Activated naive CD8-positive, alpha-beta T cell treated with anti-CD3 and anti-CD28 coated beads, Interleukin-2, amount 50 U/mL, for 24 hours (primary cell): ENCODE results near the gene CAPN10.
A peak's percentile ranks its signal among the peaks of the same experiment; 100 is the strongest.

Source experiments
- ATAC-seq: fragments of 150-1000 bp; cut with Tn5 transposase; one replicate; pipeline ENCODE4 v1.10.0; 2021
- DNase-seq: peaks from one replicate; pipeline ENCODE4 v3.0.0; 2021
- H3K27ac Mint-ChIP-seq: one replicate; pipeline ENCODE4 v1.8.0; 2021; ENCODE audit warnings: mild to moderate bottlenecking, mixed read lengths
- H3K27me3 Mint-ChIP-seq: one replicate; pipeline ENCODE4 v1.8.0; 2021; ENCODE audit warnings: mixed read lengths
- H3K36me3 Mint-ChIP-seq: one replicate; pipeline ENCODE4 v1.8.0; 2021; ENCODE audit warnings: low read depth, mixed read lengths
- H3K4me1 Mint-ChIP-seq: one replicate; pipeline ENCODE4 v1.8.0; 2021; ENCODE audit warnings: mixed read lengths
- H3K4me3 Mint-ChIP-seq: one replicate; pipeline ENCODE4 v1.8.0; 2021; ENCODE audit warnings: mild to moderate bottlenecking, moderate library complexity, mixed read lengths
- H3K9me3 Mint-ChIP-seq: one replicate; pipeline ENCODE4 v1.8.0; 2021; ENCODE audit warnings: mixed read lengths

Gene CAPN10

DNA sequence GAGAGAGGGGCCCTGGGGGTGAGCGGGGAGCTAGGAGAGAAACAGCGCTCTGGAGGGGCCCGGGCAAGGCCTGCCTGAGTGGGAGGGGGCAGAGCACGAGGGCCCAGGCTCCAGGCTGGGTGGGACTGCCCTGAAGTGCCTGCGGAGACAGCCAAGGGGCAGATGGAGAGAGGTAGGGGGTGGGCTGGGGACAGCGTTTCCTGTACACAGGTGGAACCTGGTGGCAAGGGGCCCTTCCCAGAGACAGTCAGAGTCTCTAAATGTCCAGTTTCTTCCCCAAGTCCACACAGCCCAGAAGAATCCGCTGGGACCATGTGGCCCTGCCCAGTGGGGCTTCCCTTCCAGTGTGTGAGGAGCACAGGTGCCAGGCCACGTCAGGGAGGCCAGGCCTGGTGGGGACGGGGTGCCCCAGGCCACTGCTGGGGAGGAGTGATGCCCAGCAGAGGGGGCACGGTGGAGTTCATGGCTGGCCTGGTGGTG lies 37.0 kb downstream of the CAPN10 start:
- H3K27me3 Mint-ChIP-seq = no peaks in the 10 kb centered on the region
- no peak overlapping the region for H3K27ac Mint-ChIP-seq
- peaks cover 5% of the 10 kb centered on the region for H3K36me3 Mint-ChIP-seq
- ATAC-seq = no peak
- peaks cover 65% of the 10 kb centered on the region for H3K4me1 Mint-ChIP-seq
- H3K4me3 Mint-ChIP-seq = no peak overlapping the region
- peak; percentile 15 for DNase-seq
- no peaks in the 10 kb centered on the region for H3K9me3 Mint-ChIP-seq

DNA sequence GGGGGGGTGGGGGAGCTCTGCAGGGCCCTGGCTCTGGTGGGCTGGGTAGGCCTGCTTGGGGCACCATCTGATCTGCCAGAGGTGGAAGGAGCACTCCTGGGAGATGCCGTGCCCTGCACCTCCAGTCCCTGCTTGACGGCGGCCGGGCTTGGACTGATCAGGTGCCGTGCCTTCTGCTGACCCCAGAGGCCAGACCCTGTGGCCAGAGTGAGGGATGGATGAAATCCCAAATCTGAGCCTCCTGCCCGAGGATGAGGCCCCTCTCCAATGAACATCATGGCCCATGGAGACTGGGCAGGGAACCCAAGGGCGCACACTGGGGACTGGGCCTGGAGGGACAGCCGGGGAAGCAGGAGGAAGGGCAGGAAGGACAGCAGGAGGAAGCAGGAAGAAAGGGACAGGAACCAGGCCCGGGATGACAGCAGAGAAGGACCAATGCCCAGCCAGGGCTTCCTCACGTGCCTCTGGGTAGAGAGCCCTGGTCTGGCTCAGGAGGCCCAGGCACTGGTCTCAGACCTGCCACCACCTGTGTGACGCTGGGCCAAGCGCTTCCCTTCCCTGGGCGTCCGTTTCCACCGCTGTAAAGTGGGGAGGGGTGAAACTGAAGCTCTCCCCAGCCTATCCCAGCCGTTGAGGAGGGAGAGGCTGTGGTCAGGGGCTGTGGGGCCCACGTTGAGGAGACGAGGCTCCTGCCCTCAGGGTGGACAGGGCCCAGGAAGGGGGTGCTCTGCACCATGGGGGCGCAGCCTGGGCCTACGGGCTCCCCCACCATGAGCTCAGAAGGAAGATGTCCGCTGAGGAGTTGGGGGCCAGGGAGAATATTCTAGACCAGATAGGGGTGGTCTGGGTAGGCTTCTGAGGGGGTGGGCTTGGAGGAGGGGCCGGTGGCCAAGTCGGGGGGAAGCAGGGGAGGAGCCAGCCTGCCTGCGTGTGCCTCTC lies 37.7 kb downstream of the CAPN10 start:
- no peaks in the 10 kb centered on the region for H3K36me3 Mint-ChIP-seq
- no peaks in the 10 kb centered on the region for H3K27me3 Mint-ChIP-seq
- peaks cover 64% of the 10 kb centered on the region for H3K4me1 Mint-ChIP-seq
- peak overlapping the region; percentile 79 for H3K27ac Mint-ChIP-seq
- ATAC-seq = peak; percentile 0
- peak; percentile 16 for DNase-seq
- H3K9me3 Mint-ChIP-seq = no peaks in the 10 kb centered on the region
- H3K4me3 Mint-ChIP-seq = peak overlapping the region; percentile 74

DNA sequence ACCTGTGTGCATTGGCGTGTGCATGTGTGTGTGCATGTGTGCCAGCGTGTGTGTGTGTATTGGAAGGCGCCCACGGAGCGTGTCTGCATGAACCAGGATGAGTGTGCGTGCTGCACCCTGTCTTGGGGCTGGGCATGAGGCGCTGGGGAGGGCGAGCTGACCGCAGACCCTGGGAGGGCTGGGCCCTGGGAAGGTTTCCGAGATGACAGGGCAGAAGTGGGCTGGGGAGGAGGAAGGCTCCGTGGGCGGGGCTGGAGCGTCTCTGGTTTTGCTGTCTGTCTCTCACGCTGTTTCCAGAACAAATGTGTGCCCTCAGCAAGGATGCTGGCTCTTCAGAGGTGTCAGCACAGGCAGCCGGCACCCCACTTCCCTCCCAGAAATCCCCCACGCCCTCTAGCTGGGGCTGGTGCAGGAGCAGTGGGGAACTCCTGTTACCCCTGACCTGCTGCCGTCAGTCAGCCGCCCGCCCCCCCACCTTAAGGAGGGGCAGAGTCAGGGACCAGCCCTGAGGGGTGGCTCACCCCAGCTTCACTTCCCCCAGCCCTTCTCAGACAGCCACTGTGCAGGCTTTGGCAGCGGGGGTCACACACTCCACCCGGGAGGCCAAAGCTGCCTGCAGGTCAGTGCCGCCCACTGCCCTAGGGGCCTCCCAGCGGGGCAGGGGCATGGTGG lies 38.6 kb downstream of the CAPN10 start, which contains the start of gene GPR35:
GPR35 (plus strand) TSS at position 531 of the 672 bp plus-strand sequence. CDS start 4,473 bp downstream, outside the sequence.
- Mint-ChIP-seq H3K9me3 (no peaks in the 10 kb centered on the region), H3K27ac (peak within 1 kb of the TSS; percentile 79), H3K36me3 (no peaks in the 10 kb centered on the region), H3K4me3 (peak within 1 kb of the TSS; percentile 74), H3K4me1 (peaks cover 57% of the 10 kb centered on the region), H3K27me3 (no peaks in the 10 kb centered on the region)
- ATAC-seq (peak; percentile 60), DNase-seq (peak; percentile 86)

DNA sequence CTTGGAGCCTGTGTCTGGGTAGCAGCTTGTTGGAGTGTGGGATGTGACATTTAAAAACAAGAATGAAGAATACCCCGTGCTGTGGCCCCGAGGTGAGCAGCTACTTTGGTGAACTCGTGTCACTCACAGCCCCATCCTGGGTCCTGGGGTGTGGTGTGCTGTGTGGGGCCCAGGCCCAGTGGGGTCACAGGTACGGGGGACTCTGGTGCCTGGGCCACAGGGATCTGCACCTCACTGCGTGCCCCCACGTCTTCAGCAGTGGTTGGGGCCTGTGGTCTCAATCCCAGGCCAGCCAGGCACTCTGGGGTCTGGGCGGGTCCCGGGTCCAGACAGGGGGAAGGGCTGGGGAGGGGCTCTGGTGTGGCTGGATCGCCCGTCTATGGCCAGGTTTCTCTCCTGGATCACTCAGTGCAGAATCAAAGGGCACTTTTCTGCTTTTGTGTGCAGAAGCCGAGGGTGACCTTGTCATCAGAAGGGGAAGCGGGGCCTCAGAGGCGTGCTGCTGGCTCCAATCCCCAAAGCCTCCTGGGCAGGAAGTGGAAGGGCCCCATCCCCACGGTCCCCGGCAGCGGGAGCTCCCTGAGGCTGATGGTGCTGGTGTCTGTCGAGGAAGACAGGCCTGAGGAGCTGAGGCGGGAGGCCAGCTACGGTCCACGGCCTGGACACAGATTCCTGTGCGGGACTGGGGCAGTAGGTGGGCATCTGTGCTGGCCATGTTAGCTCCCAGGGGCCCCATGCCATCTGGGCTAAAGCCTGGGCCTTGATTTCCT lies 40.2 kb downstream of the CAPN10 start:
- Mint-ChIP-seq H3K4me1 (peaks cover 46% of the 10 kb centered on the region), H3K4me3 (peak overlapping the region; percentile 64), H3K27me3 (no peaks in the 10 kb centered on the region), H3K9me3 (no peaks in the 10 kb centered on the region), H3K27ac (peak overlapping the region; percentile 67), H3K36me3 (no peaks in the 10 kb centered on the region)
- peak; percentile 41 for ATAC-seq
- DNase-seq = peak; percentile 54

DNA sequence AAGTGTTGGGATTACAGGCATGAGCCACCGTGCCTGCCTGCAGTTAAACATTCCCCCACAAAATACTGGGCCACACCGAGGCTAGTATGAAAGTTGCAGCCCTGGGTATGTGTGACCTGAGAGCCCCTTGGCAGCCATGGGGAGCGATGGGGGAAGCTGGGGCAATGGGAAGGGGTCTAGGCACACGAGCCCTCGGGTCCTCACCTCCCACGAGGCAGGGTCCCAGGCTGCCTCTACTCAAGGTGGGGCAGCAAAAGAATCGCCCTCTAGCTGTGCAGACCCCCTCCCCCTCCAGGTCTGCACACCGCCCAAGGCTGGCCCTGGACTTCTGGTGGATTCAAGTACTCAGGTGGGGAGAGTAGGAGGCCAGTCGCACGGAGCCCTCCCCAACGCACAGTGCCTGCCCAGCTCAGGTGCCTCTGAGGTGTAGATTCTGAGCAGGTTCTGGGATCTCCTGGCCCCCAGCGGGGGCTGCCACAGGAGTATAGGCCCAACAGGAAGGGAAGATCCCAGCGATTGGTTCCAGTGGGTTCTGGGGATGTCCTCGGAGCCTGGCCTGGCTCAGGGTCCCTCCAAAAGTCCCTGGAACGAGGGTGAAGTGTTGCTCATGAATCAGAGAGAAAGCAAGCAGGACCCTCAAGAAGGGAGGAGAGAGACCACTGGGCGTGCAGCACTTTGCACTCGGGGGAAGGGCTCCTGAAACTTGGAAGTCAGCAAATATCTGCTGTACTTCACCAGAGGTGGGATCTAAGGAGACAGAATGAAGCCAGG lies 41.4 kb downstream of the CAPN10 start:
- Mint-ChIP-seq H3K27ac (no peak overlapping the region), H3K36me3 (no peaks in the 10 kb centered on the region), H3K4me1 (peaks cover 37% of the 10 kb centered on the region), H3K27me3 (no peaks in the 10 kb centered on the region), H3K9me3 (peaks cover 5% of the 10 kb centered on the region), H3K4me3 (no peak overlapping the region)
- ATAC-seq (no peak), DNase-seq (no peak)

DNA sequence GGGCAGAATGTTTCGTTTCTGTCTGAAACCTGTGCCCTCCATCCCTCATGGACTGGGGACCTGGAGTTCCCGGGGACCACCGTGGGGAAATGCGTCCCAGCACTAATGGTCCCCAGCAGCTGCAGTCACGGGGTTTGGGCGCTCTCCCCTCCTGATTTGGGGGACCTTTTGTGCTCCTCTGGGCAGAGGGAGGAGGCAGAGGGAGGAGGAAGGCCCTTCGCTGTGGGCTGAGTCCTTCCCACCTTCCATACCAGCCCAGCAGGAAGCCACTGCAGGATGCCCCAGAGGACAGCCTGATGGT lies 41.9 kb downstream of the CAPN10 start:
- ATAC-seq = no peak
- no peaks in the 10 kb centered on the region for H3K27me3 Mint-ChIP-seq

DNA sequence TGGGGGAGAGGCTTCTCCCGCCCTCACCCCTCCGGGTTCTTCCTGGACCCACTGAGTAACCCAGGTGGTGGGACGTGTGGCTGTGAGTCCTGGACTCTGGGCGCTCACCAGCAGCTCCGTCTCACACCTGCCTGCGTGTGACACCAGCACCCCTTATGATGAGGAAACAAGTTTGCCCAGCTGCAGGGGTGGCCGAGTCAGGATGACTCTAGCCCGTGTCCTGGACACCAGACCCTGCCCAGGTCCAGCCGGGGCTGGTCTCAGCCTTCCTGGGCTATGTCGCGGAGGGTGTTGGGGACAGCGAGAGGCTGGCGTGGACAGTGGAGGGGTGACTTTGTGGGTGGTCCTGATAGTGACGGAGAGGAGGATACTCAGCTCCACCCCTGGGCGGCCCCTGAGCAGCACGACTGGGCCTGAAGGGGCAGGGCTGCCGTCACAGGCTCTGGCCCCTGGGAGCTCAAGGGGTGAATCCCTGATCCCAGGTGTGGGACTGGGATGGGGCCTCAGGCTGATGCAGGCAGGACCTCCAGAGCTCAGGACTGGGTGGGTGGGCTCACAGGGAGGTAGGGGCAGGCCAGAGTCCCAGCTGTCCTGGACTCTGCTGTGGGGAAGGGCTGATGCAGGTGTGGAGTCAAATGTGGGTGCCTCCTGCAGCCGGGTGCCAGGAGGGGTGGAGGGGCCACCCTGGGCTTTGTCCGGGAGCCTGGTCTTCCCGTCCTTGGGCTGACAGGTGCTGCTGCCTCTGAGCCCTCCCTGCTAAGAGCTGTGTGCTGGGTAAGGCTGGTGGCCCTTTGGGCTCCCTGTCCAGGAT lies 42.5 kb downstream of the CAPN10 start:
- ATAC-seq (no peak), DNase-seq (no peak)
- Mint-ChIP-seq H3K4me3 (no peak overlapping the region), H3K36me3 (peaks cover 6% of the 10 kb centered on the region), H3K9me3 (peaks cover 14% of the 10 kb centered on the region), H3K4me1 (peaks cover 30% of the 10 kb centered on the region), H3K27ac (no peak overlapping the region), H3K27me3 (no peaks in the 10 kb centered on the region)

More for the DNA sequence above, 41.9 kb downstream of the CAPN10 start:
- peaks cover 4% of the 10 kb centered on the region for H3K36me3 Mint-ChIP-seq
- DNase-seq = no peak
- peaks cover 11% of the 10 kb centered on the region for H3K9me3 Mint-ChIP-seq
- H3K27ac Mint-ChIP-seq = no peak overlapping the region
- H3K4me3 Mint-ChIP-seq = no peak overlapping the region
- H3K4me1 Mint-ChIP-seq = peaks cover 32% of the 10 kb centered on the region

DNA sequence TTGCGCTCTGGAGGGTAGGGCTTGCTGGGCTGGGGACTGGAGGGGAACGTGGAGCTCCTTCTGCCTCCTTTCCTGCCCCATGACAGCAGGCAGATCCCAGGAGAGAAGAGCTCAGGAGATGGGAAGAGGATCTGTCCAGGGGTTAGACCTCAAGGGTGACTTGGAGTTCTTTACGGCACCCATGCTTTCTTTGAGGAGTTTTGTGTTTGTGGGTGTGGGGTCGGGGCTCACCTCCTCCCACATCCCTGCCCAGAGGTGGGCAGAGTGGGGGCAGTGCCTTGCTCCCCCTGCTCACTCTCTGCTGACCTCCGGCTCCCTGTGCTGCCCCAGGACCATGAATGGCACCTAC lies 43.1 kb downstream of the CAPN10 start:
- peaks cover 24% of the 10 kb centered on the region for H3K4me1 Mint-ChIP-seq
- ATAC-seq (no peak), DNase-seq (no peak)
- no peaks in the 10 kb centered on the region for H3K27me3 Mint-ChIP-seq
- H3K27ac Mint-ChIP-seq = no peak overlapping the region
- H3K36me3 Mint-ChIP-seq = peaks cover 8% of the 10 kb centered on the region
- H3K4me3 Mint-ChIP-seq = no peak overlapping the region
- H3K9me3 Mint-ChIP-seq = peaks cover 19% of the 10 kb centered on the region

DNA sequence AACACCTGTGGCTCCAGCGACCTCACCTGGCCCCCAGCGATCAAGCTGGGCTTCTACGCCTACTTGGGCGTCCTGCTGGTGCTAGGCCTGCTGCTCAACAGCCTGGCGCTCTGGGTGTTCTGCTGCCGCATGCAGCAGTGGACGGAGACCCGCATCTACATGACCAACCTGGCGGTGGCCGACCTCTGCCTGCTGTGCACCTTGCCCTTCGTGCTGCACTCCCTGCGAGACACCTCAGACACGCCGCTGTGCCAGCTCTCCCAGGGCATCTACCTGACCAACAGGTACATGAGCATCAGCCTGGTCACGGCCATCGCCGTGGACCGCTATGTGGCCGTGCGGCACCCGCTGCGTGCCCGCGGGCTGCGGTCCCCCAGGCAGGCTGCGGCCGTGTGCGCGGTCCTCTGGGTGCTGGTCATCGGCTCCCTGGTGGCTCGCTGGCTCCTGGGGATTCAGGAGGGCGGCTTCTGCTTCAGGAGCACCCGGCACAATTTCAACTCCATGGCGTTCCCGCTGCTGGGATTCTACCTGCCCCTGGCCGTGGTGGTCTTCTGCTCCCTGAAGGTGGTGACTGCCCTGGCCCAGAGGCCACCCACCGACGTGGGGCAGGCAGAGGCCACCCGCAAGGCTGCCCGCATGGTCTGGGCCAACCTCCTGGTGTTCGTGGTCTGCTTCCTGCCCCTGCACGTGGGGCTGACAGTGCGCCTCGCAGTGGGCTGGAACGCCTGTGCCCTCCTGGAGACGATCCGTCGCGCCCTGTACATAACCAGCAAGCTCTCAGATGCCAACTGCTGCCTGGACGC lies 43.6 kb downstream of the CAPN10 start:
- ATAC-seq (no peak), DNase-seq (no peak)
- Mint-ChIP-seq H3K36me3 (peaks cover 8% of the 10 kb centered on the region), H3K4me1 (peaks cover 18% of the 10 kb centered on the region), H3K9me3 (peaks cover 22% of the 10 kb centered on the region), H3K27ac (no peak overlapping the region), H3K27me3 (no peaks in the 10 kb centered on the region), H3K4me3 (no peak overlapping the region)

DNA sequence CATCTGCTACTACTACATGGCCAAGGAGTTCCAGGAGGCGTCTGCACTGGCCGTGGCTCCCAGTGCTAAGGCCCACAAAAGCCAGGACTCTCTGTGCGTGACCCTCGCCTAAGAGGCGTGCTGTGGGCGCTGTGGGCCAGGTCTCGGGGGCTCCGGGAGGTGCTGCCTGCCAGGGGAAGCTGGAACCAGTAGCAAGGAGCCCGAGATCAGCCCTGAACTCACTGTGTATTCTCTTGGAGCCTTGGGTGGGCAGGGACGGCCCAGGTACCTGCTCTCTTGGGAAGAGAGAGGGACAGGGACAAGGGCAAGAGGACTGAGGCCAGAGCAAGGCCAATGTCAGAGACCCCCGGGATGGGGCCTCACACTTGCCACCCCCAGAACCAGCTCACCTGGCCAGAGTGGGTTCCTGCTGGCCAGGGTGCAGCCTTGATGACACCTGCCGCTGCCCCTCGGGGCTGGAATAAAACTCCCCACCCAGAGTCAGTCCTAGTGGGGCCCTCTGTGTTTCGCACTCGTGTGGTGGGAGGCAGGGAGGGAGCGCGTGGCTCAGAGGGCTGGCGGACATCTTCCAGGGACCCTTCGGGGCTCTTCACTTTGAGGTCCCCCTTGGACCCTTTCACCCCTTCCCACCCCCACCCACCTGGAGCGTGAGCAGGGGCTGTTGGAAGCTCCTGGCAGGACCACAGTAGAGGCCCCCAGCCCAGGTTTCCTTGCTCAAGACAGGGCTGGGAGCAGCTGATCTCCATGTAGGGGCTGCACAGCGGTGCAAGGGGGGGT lies 44.4 kb downstream of the CAPN10 start:
- H3K9me3 Mint-ChIP-seq = peaks cover 22% of the 10 kb centered on the region
- no peaks in the 10 kb centered on the region for H3K27me3 Mint-ChIP-seq
- peaks cover 14% of the 10 kb centered on the region for H3K4me1 Mint-ChIP-seq
- DNase-seq (no peak), ATAC-seq (no peak)
- peaks cover 8% of the 10 kb centered on the region for H3K36me3 Mint-ChIP-seq
- no peak overlapping the region for H3K27ac Mint-ChIP-seq
- H3K4me3 Mint-ChIP-seq = no peak overlapping the region

DNA sequence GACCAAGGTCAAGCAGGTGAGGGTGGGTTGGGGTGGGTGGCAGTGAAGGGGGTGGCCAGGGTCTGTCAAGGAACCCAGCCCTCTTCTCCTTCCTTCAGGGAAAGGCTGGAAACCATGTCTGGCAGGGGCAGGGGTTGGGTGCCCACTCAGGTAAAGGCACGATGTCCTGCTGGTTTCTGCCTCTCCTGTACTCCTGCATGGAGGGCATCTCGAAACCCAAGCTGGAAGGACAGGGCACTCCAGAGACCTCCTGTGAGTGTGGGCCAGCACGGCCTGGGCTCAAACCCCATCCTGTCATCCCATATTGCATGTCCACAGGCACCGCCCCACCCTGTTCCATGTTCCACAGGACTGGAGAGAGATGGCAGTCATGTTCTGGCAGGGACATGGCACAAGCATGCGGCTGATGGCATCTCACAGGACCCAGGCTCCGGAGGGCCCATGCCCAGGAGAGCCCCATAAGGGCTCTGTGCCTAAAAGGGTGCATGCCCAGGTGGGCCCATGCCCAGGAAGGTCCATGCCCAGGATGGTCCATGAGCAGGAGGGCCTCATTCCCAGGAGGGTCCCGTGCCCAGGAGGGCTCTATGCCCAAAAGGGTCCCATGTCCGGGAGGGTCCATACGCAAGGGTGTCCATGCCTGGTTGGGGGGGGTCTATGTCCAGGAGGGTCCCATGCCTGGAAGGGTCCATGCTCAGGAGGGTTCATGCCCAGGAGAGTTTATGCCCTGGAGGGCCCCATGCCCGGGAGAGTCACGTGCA lies 45.2 kb downstream of the CAPN10 start:
- peaks cover 9% of the 10 kb centered on the region for H3K4me1 Mint-ChIP-seq
- H3K36me3 Mint-ChIP-seq = peaks cover 8% of the 10 kb centered on the region
- no peak overlapping the region for H3K27ac Mint-ChIP-seq
- peaks cover 22% of the 10 kb centered on the region for H3K9me3 Mint-ChIP-seq
- no peak for ATAC-seq
- DNase-seq = no peak
- H3K4me3 Mint-ChIP-seq = no peak overlapping the region
- no peaks in the 10 kb centered on the region for H3K27me3 Mint-ChIP-seq

DNA sequence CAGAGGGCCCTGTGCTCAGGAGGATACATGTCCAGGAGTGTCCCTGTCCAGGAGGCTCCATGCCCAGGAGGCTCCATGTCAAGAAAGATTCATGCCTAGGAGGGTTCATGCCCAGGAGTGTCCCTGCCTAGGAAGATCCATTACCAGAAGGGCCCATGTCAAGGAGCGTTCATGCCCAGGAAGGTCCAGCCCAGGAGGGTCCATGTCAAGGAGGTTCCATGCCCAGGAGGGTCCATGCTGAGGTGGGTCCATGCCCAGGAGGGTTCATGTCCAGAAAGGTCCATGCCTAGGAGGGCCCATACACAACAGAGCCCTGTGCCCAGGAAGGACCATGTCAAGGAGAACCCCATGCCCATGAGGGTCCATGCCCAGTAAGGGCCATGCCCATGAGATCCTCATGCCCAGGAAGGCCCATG lies 45.8 kb downstream of the CAPN10 start:
- H3K4me3 Mint-ChIP-seq = no peak overlapping the region
- no peaks in the 10 kb centered on the region for H3K27me3 Mint-ChIP-seq
- peaks cover 3% of the 10 kb centered on the region for H3K4me1 Mint-ChIP-seq
- DNase-seq (no peak), ATAC-seq (no peak)
- peaks cover 8% of the 10 kb centered on the region for H3K36me3 Mint-ChIP-seq
- H3K27ac Mint-ChIP-seq = no peak overlapping the region
- peaks cover 22% of the 10 kb centered on the region for H3K9me3 Mint-ChIP-seq
